ENCODE data around the gene CD2BP2.

Gene CD2BP2

GRCh38 chr16:30355954-30356308 lies 823 bp upstream of the CD2BP2 start:
- Histone ChIP-seq H2AFZ (ENCODE audit: low read depth, low read length, severe bottlenecking) (no peak overlapping the region), H3K79me2 (ENCODE audit: insufficient read depth, low read length) (peaks cover 23% of the 10 kb centered on the region), H3K36me3 (ENCODE audit: low read length) (no peaks in the 10 kb centered on the region), H4K20me1 (ENCODE audit: low read depth, low read length) (no peaks in the 10 kb centered on the region), H3K9me2 (replicated peaks; ENCODE audit: insufficient read depth, low read length) (no peaks in the 10 kb centered on the region), H3K4me3 (ENCODE audit: insufficient read depth, low read length, poor library complexity, severe bottlenecking) (peak overlapping the region; percentile 88), H3K9me3 (ENCODE audit: insufficient read depth, low read length) (no peaks in the 10 kb centered on the region), H3K27ac (ENCODE audit: low read depth, low read length) (peak overlapping the region; percentile 72), H3K27me3 (ENCODE audit: low read length) (no peaks in the 10 kb centered on the region), H3K4me2 (ENCODE audit: low read depth, low read length, poor library complexity, severe bottlenecking) (peak overlapping the region; percentile 90), H3K9ac (ENCODE audit: low read length) (peak overlapping the region; percentile 95), H3F3A (ENCODE audit: insufficient read depth) (peaks cover 32% of the 10 kb centered on the region)
- TF ChIP-seq EZH2phosphoT487 (conservative IDR thresholded peaks at IDR 0.05; ENCODE audit: low read length): no peak
- no peak for TF ChIP-seq CTCF (IDR thresholded peaks at IDR 0.05; ENCODE audit: insufficient read depth, low read length, poor library complexity, severe bottlenecking)

- H3K27me3 ChIP-seq (ENCODE audit: low read length): no peaks in the 10 kb centered on the region
- no peak overlapping the region for H2AFZ ChIP-seq (ENCODE audit: low read depth, low read length, severe bottlenecking)
- peak overlapping the region; percentile 72 for H3K27ac ChIP-seq (ENCODE audit: low read depth, low read length)
- H3K9me3 ChIP-seq (ENCODE audit: insufficient read depth, low read length): no peaks in the 10 kb centered on the region
- H3F3A ChIP-seq (ENCODE audit: insufficient read depth): peaks cover 45% of the 10 kb centered on the region
- H3K4me3 ChIP-seq (ENCODE audit: insufficient read depth, low read length, poor library complexity, severe bottlenecking): peak overlapping the region; percentile 88
- no peaks in the 10 kb centered on the region for H3K36me3 ChIP-seq (ENCODE audit: low read length)
- H4K20me1 ChIP-seq (ENCODE audit: low read depth, low read length): no peaks in the 10 kb centered on the region
- peaks cover 21% of the 10 kb centered on the region for H3K79me2 ChIP-seq (ENCODE audit: insufficient read depth, low read length)
- H3K9me2 ChIP-seq (replicated peaks; ENCODE audit: insufficient read depth, low read length): no peaks in the 10 kb centered on the region
- H3K4me2 ChIP-seq (ENCODE audit: low read depth, low read length, poor library complexity, severe bottlenecking): peak overlapping the region; percentile 90
- H3K9ac ChIP-seq (ENCODE audit: low read length): peak overlapping the region; percentile 95
- TF ChIP-seq EZH2phosphoT487 (conservative IDR thresholded peaks at IDR 0.05; ENCODE audit: low read length): no peak
These were observed 525 bp downstream of the CD2BP2 start for GRCh38 chr16:30354423-30355143.

- Histone ChIP-seq H3K4me3 (ENCODE audit: insufficient read depth, low read length, poor library complexity, severe bottlenecking) (peak overlapping the region; percentile 88), H3K27me3 (ENCODE audit: low read length) (no peaks in the 10 kb centered on the region), H3K9ac (ENCODE audit: low read length) (peak overlapping the region; percentile 95), H2AFZ (ENCODE audit: low read depth, low read length, severe bottlenecking) (no peak overlapping the region), H3K9me3 (ENCODE audit: insufficient read depth, low read length) (no peaks in the 10 kb centered on the region), H3K27ac (ENCODE audit: low read depth, low read length) (peak overlapping the region; percentile 72; the same call in 1 of the 2 replicates), H3K79me2 (ENCODE audit: insufficient read depth, low read length) (peaks cover 21% of the 10 kb centered on the region), H3K4me2 (ENCODE audit: low read depth, low read length, poor library complexity, severe bottlenecking) (peak overlapping the region; percentile 90), H3F3A (ENCODE audit: insufficient read depth) (peaks cover 53% of the 10 kb centered on the region), H3K9me2 (replicated peaks; ENCODE audit: insufficient read depth, low read length) (no peaks in the 10 kb centered on the region), H4K20me1 (ENCODE audit: low read depth, low read length) (no peaks in the 10 kb centered on the region), H3K36me3 (ENCODE audit: low read length) (no peaks in the 10 kb centered on the region)
- TF ChIP-seq CTCF (IDR thresholded peaks at IDR 0.05; ENCODE audit: insufficient read depth, low read length, poor library complexity, severe bottlenecking) (no peak), EZH2phosphoT487 (conservative IDR thresholded peaks at IDR 0.05; ENCODE audit: low read length) (no peak)
These were observed 1.5 kb downstream of the CD2BP2 start for GRCh38 chr16:30353438-30354129.

Measured in SU-DHL-6 (cell line).